ENCODE results near the gene RHOB.

RHOB gene

DNA sequence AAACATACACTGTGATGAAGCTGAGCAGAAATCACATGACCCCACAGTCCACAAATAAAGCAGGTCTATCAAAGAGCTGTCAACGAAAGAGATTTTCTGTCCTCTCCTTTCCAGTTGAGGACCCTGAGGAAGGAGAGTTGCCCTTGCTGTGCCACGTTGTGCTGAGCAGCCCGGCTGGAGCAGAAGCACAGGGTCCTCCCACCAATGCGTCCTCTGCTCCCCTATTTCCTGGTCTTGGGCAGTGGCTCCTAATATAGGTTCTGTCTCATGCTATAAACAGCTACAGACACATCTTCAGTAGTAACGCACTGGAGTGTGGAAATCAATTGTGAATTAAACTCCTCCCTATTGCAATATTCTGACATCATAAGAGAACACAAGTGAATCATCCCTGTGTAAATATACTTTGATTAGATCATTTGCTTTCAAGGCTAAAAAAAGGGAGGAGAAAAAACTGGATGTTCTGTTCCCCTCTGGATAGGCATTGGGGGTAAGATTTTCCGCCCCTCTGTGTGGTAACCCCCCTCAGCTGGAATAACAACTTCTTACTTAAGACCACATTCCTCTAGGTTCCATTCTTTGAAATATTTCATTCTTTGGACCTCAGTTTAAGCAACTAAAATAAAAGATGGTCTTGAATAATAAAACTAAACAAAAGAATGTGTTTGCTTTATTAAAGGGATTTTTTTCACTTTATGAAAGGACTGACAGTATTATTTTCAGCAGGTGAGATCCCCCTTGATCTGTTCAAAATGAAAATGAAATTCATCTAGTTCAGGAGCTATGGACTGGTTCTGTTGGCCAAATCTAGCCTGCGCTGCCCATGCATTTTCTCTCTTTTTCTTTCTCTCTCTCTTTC is 8.3 kb upstream of the RHOB start:
- no peak for DNase-seq

DNA sequence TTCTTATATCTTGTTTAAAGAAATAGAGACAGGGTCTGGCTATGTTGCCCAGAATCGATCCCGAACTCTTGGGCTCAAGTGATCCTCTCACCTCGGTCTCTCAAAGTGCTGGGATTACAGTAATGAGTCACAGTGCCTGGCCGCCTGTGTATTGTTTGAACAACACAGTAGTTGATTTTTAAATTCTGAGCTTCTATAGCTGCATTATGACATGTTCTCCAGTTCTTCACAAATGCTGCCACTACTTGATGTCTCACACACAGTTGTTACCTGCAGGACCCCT is 7.7 kb upstream of the RHOB start:
- no peak for DNase-seq

DNA sequence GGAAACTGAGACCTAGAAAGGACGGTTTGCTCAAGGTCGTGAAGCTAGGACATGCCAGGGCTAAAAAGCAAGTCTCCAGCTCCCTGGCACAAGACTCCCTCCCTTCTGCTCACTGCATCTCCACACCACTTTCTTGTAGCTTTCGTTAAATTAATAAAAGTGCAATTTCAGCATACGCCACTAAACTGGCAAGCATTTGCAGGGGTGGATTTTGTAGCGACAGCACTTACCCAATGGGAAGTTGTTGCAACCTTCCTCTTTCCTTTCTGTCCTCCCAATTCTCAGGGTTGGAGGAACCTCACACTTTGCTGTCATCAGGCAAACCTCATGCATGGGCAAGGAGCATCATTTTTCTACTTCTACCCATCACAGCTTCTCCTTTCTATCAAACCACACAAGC is 7.4 kb upstream of the RHOB start:
- DNase-seq: no peak

DNA sequence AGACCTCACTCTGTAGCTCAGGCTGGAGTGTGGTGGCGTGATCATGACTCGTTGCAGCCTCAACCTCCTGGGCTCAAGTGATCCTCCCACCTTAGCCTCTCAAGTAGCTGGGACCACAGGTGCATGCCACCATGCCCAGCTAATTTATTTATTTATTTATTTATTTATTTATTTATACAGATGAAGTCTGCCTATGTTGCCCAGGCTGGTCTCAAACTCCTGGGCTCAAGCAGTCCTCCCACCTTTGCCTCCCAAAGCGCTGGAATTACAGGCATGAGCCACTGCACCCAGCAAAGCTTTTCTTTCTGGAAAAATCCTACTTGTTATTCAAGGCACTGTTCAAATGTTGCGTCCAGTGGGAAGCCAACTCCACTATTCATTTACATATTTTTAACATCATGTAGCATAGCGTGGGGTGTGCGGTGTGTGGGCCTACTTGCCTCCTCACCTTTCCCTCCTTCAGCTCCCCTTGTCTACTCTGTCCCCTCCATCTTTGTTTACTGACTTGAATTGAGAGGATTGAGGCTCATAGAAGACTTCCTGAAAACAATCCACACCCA is 6.8 kb upstream of the RHOB start:
- DNase-seq: no peak

DNA sequence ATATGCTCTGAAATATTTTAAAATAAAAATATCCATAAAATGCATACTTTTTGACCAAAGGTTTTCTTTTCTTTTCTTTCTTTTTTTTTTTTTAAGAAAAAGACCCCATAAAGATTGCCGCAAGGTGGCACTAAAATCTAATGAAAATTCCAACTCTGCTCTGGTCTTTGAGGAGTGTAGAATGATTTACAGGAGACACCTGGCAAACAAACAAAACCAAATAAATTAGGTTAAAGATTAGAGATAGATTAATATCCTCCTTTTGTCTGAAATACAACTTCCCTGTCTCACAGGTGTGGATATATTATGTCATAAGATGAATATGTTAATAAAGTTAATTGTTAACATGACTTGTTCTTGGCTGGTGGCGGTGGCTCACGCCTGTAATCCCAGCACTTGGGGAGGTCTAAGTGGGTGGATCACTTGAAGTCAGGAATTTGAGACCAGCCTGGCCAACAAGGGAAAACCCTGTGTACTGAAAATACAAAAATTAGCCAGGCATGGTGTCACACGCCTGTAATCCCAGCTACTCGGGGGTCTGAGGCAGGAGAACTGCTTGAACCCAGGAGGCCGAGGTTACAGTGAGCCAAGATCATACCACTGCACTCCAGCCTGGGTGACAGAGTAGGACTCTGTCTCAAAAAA is 3.5 kb upstream of the RHOB start:
- DNase-seq: no peak

DNA sequence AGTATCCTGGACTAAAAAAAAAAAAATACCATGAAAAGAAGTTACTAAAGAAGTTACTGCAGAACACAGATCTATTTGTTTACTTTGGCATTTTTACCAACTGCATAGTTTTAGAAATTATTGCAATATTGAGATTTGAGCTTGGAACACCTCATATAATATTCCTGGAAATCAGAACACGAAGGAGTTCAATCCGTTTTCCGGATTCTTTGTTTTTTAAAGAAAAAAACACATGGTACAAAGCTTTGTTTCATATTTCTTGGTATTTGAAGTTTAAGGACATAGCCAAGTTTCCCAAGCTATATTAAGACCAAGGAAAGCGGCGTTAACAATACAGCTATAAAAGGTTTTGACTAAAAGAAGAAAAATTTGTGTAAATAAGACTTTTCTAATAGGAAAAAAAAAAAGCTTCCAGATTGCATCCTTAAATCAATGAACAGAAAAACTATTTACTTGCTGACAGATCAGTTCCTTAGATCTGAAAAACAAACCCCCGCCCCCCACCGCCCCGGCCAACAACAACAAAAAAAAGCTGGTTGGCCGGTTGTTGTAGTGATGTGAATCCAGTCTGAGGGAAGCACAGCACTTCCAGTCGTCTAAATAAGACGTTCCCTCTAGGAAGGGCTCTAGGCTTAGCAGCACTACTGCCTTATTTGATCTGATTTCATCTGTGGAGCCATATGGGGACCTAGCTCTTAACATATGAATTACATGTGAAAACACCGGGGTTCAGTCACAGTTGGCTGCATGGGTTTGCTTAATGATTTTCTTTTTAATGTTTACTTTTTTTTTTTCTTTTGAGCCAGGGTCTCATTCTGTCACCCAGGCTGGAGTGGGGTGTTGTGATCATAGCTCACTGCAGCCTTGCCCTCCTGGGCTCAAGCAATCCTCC is 2.5 kb upstream of the RHOB start:
- no peak for DNase-seq

DNA sequence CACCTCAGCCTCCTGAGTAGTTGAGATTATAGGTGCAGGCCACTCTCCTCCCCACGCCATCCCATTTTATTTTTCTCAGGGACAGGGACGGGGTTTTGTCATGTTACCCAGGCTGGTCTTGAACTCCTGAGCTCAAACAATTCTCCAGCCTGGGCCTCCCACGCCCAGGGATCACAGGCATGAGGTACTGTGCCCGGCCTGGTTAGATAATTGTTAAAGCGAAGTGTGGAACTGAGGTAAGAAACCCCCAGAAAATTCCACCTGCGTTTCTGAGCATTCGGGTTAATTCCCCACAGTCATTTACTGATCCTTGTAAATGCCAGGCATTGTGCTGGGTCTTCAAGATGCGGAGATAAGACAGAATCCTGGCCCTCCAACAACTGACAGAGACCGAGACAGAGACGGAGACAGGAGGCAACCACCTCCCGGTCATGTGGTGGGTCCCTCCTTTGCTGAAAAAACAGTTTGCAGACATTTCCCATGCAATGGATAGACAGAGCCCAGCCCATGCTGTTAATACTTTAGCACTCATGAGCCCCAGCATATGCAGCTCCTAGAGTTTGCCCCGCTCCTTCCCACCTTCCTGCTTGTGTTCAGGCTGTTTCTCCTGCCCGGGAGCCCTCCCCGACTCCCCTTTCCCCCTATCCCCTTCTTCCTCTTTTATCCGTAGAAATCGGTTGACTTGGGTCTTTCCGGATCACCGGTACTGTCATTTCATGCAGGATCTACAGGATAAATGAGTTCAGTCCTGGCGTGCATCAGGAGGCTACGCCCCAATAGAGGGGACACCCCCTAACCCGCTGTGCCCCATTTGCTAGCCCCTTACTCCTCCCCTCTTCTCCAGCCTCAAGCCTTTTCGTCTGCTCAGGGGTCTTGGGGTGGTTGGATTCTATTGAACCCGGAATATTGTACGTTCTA is 1.6 kb upstream of the RHOB start:
- no peak for DNase-seq

DNA sequence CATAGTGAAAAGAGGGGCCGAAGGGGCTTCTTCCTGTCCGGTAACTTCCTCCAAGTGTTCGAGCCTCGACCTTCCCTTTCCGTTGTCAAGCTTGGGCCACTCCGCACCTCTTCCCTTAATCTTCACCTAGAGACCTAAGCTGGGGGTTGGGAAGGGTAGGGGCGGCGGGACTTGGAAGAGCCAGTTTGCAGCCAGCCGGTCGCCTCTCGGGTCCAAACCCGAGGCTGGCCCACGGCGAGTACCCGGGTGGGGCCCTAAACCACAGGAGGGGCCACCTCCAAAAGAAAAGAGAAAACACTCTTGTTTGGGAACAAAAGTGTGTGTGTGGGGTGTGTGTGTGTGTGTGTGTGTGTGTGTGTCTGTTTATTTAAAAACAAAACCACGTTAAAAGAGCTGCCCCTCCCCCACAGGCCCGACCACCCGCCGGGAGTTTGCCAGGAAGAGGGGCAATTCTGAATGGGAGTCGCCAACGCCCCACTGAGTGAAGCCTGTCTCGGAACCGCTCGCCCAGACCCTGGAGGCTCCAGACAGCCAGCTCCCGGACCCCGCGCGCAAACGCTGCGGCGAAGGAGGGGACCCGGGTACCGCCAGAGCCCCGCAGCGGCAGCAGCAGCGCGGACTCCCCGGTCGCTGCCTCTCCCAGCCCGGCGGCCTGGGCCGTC is 488 bp upstream of the RHOB start:
- no peak for DNase-seq

DNA sequence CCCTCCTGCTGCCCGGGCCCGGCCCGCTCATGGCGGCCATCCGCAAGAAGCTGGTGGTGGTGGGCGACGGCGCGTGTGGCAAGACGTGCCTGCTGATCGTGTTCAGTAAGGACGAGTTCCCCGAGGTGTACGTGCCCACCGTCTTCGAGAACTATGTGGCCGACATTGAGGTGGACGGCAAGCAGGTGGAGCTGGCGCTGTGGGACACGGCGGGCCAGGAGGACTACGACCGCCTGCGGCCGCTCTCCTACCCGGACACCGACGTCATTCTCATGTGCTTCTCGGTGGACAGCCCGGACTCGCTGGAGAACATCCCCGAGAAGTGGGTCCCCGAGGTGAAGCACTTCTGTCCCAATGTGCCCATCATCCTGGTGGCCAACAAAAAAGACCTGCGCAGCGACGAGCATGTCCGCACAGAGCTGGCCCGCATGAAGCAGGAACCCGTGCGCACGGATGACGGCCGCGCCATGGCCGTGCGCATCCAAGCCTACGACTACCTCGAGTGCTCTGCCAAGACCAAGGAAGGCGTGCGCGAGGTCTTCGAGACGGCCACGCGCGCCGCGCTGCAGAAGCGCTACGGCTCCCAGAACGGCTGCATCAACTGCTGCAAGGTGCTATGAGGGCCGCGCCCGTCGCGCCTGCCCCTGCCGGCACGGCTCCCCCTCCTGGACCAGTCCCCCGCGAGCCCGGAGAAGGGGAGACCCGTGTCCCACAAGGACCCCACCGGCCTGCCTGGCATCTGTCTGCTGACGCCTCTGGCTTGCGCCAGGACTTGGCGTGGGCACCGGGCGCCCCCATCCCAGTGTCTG is 767 bp downstream of the RHOB start:
- no peak for DNase-seq

DNA sequence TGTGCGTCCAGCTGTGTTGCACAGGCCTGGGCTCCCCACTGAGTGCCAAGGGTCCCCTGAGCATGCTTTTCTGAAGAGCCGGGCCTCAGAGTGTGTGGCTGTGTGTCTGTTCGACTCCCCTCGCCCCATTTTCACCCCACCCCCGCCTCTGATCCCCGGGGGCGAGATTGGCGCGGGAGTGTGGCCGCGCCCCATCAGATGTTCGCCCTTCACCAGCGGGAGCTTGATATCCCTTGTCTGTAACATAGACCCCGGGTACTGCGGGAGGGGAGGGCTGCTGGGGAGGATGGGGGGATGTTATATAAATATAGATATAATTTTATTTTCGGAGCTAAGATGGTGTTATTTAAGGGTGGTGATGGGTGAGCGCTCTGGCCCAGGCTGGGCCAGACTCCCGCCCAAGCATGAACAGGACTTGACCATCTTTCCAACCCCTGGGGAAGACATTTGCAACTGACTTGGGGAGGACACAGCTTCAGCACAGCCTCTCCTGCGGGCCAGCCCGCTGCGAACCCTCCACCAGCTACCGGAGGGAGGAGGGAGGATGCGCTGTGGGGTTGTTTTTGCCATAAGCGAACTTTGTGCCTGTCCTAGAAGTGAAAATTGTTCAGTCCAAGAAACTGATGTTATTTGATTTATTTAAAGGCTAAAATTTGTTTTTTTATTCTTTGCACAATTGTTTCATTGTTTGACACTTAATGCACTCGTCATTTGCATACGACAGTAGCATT is 1.5 kb downstream of the RHOB start:
- DNase-seq: no peak

DNA sequence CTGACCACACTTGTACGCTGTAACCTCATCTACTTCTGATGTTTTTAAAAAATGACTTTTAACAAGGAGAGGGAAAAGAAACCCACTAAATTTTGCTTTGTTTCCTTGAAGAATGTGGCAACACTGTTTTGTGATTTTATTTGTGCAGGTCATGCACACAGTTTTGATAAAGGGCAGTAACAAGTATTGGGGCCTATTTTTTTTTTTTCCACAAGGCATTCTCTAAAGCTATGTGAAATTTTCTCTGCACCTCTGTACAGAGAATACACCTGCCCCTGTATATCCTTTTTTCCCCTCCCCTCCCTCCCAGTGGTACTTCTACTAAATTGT is 2.1 kb downstream of the RHOB start:
- no peak for DNase-seq

DNA sequence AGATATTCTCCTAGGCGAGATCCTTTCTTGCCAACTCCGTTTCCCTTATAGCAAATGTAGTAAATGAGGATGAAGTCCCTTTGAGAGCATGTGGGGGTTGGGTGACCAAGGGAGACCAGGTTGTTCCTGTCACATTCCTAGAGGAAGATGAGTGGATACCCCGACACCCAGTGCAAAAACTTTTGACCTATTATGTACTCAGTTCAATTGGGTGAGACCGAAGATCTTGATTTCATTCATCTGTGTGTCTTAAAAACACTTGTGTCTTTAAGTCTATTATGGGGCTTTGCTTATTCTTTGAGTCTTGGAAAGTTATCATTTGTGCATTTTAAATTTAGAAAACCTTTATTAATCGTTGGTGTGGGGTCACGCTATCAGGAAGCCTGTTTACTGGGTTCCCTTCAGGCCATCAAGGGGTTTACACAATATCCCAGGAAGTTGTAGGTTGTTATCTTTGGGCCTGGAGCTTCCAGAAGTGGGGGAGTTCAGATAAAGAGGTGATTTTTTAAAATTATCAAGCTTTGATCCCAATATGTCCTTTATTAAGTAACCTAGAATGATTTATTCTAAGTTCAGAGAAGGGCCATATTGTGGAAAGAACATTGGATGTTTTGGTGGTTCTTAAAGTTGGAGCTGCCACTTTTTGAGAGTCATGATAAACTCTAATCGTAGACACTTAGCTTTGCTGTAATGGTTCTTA is 2.8 kb downstream of the RHOB start:
- DNase-seq: no peak

DNA sequence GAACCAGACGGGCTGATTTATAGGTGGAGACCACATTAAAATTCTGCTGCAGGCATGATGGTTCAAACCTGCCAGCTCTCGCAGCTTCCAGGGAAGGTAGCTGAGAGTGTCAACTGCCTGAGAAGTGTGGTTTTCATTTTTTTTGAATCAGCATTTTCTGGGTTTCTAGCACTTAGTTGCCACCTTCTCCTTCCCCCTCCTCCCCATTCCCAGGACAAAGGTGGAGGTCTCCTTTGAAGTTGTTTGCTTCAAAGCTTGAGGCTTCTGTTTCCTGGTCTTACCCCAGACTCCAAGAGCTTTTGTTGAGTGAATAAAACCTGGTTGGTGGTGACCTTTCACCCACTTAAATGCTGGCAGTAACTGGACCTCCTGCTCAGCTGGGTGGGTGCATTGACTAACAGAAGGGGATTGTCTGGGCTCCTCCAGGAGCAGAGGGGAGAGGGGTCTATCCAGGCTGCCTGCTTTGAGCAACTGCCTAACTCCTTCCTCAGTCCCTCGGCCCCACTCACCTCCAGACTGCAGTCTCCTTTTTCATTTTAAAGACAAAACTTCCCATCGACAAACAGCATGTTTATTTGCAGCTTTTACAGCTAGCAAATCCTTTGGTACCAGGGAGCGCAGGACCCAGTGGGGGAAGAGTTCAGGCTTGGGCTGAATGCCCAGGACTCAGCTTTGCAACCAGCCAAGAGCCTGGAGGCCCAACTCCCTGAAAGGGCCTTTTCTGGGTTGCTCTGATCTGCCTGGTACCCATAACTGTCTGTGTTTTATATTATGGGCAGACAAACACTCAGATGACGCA is 3.5 kb downstream of the RHOB start:
- no peak for DNase-seq

DNA sequence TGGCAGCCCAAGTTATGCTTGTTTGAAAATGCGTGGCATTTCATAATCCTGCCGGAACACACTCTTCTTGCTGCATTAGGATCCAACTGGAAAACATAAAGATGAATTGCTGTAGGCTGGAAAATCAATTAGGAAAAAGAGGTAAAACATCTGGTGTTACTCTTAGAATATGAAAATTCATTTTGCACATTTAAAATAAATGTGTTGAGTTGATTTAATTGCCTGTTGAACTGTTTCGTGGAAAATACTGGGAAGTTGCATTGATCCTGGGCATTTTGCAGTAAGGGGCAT is 4.1 kb downstream of the RHOB start:
- no peak for DNase-seq

DNA sequence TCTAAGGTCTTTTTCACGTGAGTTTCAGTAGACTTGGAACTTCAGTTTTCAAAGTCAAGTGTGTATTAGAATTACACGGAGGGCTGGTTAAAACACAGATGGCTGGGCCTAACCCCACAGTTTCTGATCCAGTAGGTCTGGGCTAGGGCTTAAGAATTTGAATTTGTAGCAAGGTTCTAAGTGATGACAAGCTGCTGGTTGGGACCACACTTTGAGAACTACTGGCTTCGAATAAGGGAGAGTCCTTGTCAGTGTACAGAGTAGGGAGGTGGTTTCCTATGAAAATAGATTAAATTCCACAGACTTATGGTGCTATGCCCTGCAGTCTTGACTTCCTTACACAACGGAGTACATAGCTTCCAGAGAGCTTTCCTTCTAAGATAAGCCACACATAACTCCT is 4.5 kb downstream of the RHOB start:
- no peak for DNase-seq

DNA sequence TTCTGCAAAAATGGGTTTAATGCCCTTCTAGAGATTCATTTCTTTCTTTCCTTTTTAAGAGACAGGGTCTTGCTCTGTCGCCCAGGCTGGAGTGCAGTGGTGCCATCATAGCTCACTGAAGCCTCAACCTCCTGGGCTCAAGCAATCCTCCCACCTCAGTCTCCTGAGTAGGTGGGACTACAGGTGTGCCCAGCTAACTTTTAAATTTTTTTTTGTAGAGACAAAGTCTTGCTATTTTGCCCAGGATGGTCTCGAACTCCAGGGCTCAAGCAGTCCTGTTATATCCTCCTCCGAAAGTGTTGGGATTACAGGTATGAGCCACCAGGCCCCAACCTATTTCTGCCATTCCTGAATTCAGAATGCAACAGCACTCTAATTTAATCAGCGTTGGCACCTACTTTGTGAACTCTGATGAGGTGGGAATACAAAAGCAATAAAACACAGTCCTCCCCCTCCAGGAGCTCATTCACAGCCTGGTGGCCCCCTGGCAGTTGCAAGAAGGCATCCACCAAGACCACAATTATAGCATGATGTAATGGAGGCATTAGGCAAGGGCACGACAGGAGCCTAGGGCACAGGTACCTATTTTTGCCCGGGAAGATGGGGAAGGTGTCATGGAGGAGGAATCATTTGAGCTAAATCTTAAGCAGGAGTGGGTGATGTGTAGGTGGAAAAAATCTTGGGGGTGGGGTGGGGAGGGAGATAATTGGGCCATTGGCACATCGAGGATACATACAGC is 5.1 kb downstream of the RHOB start:
- no peak for DNase-seq

DNA sequence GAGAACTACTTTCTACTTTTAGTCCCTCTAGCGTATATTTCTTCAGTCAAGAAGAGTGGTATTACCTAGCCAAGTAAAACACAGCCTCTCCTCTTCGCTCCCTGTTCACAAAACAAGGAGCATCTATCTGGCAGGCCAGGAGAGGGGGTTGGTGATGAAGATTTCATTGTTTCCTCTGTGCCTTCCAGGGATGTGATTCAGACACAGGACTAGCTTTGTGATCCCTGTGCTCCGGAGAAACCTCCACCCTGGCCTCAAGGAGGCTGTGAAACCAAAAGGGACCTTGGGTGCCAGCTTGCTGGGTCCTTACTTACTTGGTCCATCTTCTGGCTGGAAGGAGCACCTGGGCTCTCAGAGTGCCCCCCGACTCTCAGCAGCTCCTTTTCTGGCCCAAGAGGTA is 5.7 kb downstream of the RHOB start:
- DNase-seq: no peak

DNA sequence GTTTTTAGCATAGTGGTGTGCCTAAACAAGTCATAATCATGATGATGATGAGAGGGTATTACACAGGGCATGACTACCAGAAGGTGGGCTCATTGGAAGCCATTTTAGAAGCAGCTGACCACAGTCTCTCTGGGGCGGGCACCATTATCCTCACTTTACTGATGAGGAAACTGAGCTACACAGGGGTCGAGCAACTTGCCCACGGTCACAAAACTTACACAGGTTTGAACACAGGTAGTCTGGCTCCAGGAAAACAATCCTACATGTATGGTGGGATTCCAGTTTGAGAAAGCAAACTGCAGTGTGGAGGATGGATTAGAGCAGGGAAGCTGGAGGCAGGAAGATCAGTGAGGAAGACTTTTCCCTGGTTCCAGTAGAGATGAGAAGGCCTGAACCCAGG is 6.2 kb downstream of the RHOB start:
- no peak for DNase-seq

Measured in NCI-H187 treated with DMSO at 0.1 percent for 48 hours (cell line).